GM12878 (cell line): ENCODE results near the gene SBF2. TPM values are rescaled to one million over a fixed set of nuclear protein-coding genes. Genes with fewer than 3 reads are reported as not detected.

Experiments
- ATAC-seq: fragments of 200-7000 bp; cut with Tn5 transposase; 3 replicates; pipeline ENCODE4 v1.9.1; 2020; ENCODE audit warnings: mild to moderate bottlenecking, moderate library complexity
- BruUV-seq: library from RNA; stranded (reverse); fragments of 400-500 nt; replicated peaks from 2 replicates; lab custom pipeline; 2021; lab: Mats Ljungman, UMichigan
- CTCF ChIA-PET: fragments of 300-600 bp; sonication (Branson Sonifier 250); formaldehyde crosslinking; extraction: SDS; loops from one replicate; lab custom pipeline; 2021; ENCODE audit warnings: inconsistent platforms; lab: Yijun Ruan, JAX
- POLR2A ChIA-PET: fragments of 350-600 bp; formaldehyde crosslinking; extraction: SDS; loops from one replicate; lab custom pipeline; 2021; ENCODE audit warnings: inconsistent platforms; lab: Charles Lee
- RAD21 ChIA-PET: fragments of 300-600 bp; sonication (Branson Sonifier 250); formaldehyde crosslinking; loops from one replicate; lab custom pipeline; 2023; ENCODE audit warnings: antibody characterized with exemption; ENCODE audit not compliant: unreplicated experiment; lab: Charles Lee
- SMC1A ChIA-PET: fragments of 300-600 bp; sonication (Branson Sonifier 250); formaldehyde crosslinking; loops from one replicate; lab custom pipeline; 2023; ENCODE audit not compliant: unreplicated experiment, uncharacterized antibody; lab: Charles Lee
- DNase-seq: peaks from one replicate; pipeline ENCODE4 v3.0.0-alpha.2; 2011; ENCODE audit warnings: low read depth, low spot score
- FAIRE-seq: peaks from 3 replicates; lab custom pipeline; 2011; peaks lifted over from hg19 to GRCh38; lab: Jason Lieb, UNC
- H2AFZ ChIP-seq: 2 replicates; pipeline ENCODE4 v1.6.0; 2011; ENCODE audit warnings: low read depth, low read length, control low read depth; ENCODE audit not compliant: control insufficient read depth
- H3K27ac ChIP-seq: 2 replicates; pipeline ENCODE4 v1.5.1; 2011; ENCODE audit warnings: control low read depth; ENCODE audit not compliant: control insufficient read depth, insufficient read depth
- H3K27me3 ChIP-seq, 2 experiments: replicated peaks in 1 of 2; 2 replicates each; pipeline versions ENCODE4 v1.6.0 to v1.6.1; 2011; ENCODE audit warnings: low read length in 1 of 2; ENCODE audit not compliant: control insufficient read depth in 2 of 2, insufficient read depth in 2 of 2
- H3K36me3 ChIP-seq, 2 experiments: 2 replicates each; pipeline ENCODE4 v1.5.1; 2011; ENCODE audit warnings: low read length in 1 of 2; ENCODE audit not compliant: control insufficient read depth in 2 of 2, insufficient read depth in 2 of 2
- H3K4me1 ChIP-seq: 2 replicates; pipeline ENCODE4 v1.6.1; 2011; ENCODE audit warnings: mild to moderate bottlenecking, low read length, moderate library complexity, mixed read lengths; ENCODE audit not compliant: control insufficient read depth, insufficient read depth
- H3K4me2 ChIP-seq: 2 replicates; pipeline ENCODE4 v1.6.0; 2011; ENCODE audit warnings: control low read depth; ENCODE audit not compliant: control insufficient read depth, insufficient read depth
- H3K4me3 ChIP-seq: fragments of 200-600 bp; sonication (generic); 2 replicates; pipeline ENCODE4 v1.5.1; 2016
- H3K79me2 ChIP-seq: 2 replicates; pipeline ENCODE4 v1.6.0; 2011; ENCODE audit warnings: low read length; ENCODE audit not compliant: control insufficient read depth, insufficient read depth
- H3K9ac ChIP-seq: 2 replicates; pipeline ENCODE4 v1.8.0; 2011; ENCODE audit warnings: low read length, control low read depth, mixed read lengths; ENCODE audit not compliant: control insufficient read depth, insufficient read depth
- H3K9me3 ChIP-seq: replicated peaks from 3 replicates; pipeline ENCODE4 v1.5.1; 2011; ENCODE audit warnings: mild to moderate bottlenecking, low read length; ENCODE audit not compliant: control insufficient read depth, insufficient read depth
- H4K20me1 ChIP-seq: 2 replicates; pipeline ENCODE4 v1.6.0; 2011; ENCODE audit not compliant: control insufficient read depth, insufficient read depth
- CHD4 ChIP-seq: fragments of 200-600 bp; sonication (generic); IDR thresholded peaks from 2 replicates; pipeline ENCODE4 v1.6.1; 2016; ENCODE audit warnings: mild to moderate bottlenecking
- KLF5 ChIP-seq: fragments of 450-650 bp; IDR thresholded peaks from 2 replicates; pipeline ENCODE4 v1.6.1; 2014; ENCODE audit warnings: mild to moderate bottlenecking; ENCODE audit not compliant: partially characterized antibody
- RBBP5 ChIP-seq: fragments of 200-600 bp; sonication (generic); conservative IDR thresholded peaks from 2 replicates; pipeline ENCODE4 v1.6.1; 2016
- SIN3A ChIP-seq: IDR thresholded peaks from 2 replicates; pipeline ENCODE4 v1.6.1; 2012; ENCODE audit warnings: low read depth, low read length, improper control_type of control experiment
- TBL1XR1 ChIP-seq: IDR thresholded peaks from 2 replicates; pipeline ENCODE4 v1.6.1; 2012; ENCODE audit warnings: low read depth, low read length, improper control_type of control experiment
- TCF12 ChIP-seq: IDR thresholded peaks from 2 replicates; pipeline ENCODE4 v1.6.1; 2011; ENCODE audit warnings: low read depth, mild to moderate bottlenecking, low read length
- YBX1 ChIP-seq: fragments of 450-650 bp; IDR thresholded peaks from 2 replicates; pipeline ENCODE4 v1.6.1; 2016; ENCODE audit warnings: antibody characterized with exemption
- ZNF622 ChIP-seq: fragments of 450-650 bp; IDR thresholded peaks from 2 replicates; pipeline ENCODE4 v1.6.1; 2017; ENCODE audit warnings: mild to moderate bottlenecking, inconsistent platforms
- in situ Hi-C: fragments of 300-500 bp; cut with MboI; formaldehyde crosslinking; loops from 9 replicates; pipeline ENCODE4 v1.14.3; 2018; ENCODE audit warnings: mixed read lengths
- intact Hi-C: fragments of 100-400 bp; cut with micrococcal nuclease; formaldehyde crosslinking; loops from one replicate; pipeline ENCODE4 v1.14.2; 2022; ENCODE audit not compliant: unreplicated experiment
- polyA plus RNA-seq, 11 experiments: library from polyadenylated mRNA; depleted of rRNA in 4 of 11; unstranded in 6 of 11; stranded (reverse) in 5 of 11; fragments of >200 nt; fragmentation: Nextera tagmentation in 4 of 11; fragmentation: Illumina TruSeq in 1 of 11; extraction: Ambion mirVana in 4 of 11; extraction: Trizol in 1 of 11; gene quantifications; 1 replicate in 1 of 11; 2 replicates in 10 of 11; pipeline versions ENCODE4 v1.2.1 to v1.2.3, GENCODE V29; 2011 to 2016; ENCODE audit warnings: inconsistent platforms in 2 of 11, missing spikeins in 2 of 11, low read depth in 1 of 11
- total RNA-seq, 4 experiments: library from RNA; depleted of rRNA in 3 of 4; stranded (reverse); fragments of >200 nt in 3 of 4; fragmentation: Illumina TruSeq in 1 of 4; extraction: Trizol in 1 of 4; gene quantifications; 2 replicates each; pipeline versions ENCODE4 v1.2.1 to v1.2.3, GENCODE V29; 2013 to 2021
- TF ChIP-seq, protein P1 (sequence below): fragments of 450-650 bp; IDR thresholded peaks from 2 replicates; pipeline ENCODE4 v1.6.1; 2017; ENCODE audit warnings: mild to moderate bottlenecking, moderate library complexity
- TF ChIP-seq, protein P2 (sequence below): fragments of 450-650 bp; formaldehyde crosslinking; IDR thresholded peaks from 2 replicates; pipeline ENCODE4 v1.4.0; 2020; ENCODE audit warnings: mild to moderate bottlenecking, moderate library complexity
- TF ChIP-seq, protein P3 (sequence below): IDR thresholded peaks from 2 replicates; pipeline ENCODE4 v1.6.1; 2011; ENCODE audit warnings: borderline replicate concordance, low read depth, mild to moderate bottlenecking, moderate library complexity, mixed read lengths, low read length; ENCODE audit not compliant: insufficient read depth; ENCODE audit errors: extremely low read length
- TF ChIP-seq, protein P4 (sequence below): fragments of 450-650 bp; IDR thresholded peaks from 2 replicates; pipeline ENCODE4 v1.6.1; 2016; ENCODE audit warnings: mild to moderate bottlenecking, moderate library complexity, borderline replicate concordance

The SBF2 gene
- total and polyA plus RNA-seq, 10 of the 15 experiments (the other 5 are each of a cell fraction or from before 2014, with no cell fraction given): 0.24 to 2.3 (median 1.1) TPM

DNA sequence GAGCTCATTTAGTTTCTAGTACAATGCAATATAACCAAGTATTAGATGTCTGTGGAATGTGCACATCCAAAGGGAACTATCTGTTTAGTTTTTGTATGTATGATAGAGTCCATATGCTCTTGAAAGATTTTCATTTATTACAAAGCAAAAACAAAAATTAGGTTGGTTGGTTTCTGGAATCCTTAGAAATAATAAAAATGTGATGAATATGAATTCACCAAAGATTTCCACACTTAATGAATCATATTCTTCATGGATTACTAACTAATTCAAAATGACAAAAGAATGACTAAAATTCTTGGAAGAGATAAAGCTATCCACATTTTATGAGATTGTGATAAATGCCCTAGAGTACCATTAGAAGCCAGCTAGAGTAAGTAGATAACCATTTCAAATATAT is 261.1 kb downstream of the SBF2 start:
- RAD21 ChIA-PET: no interaction called here
- DNase-seq (no peak), ATAC-seq (no peak), FAIRE-seq (no peak)
- Histone ChIP-seq H3K27ac (no peak overlapping the region), H4K20me1 (no peaks in the 10 kb centered on the region), H3K9ac (no peak overlapping the region), H2AFZ (no peak overlapping the region), H3K36me3 (no peaks in the 10 kb centered on the region), H3K9me3 (no peaks in the 10 kb centered on the region), H3K79me2 (no peaks in the 10 kb centered on the region), H3K27me3 (no peaks in the 10 kb centered on the region), H3K4me2 (no peak overlapping the region), H3K4me1 (no peaks in the 10 kb centered on the region), H3K4me3 (no peak overlapping the region)
- BruUV-seq: no TSS peak
- SMC1A ChIA-PET: interaction anchor here (0.6 to 1.0 kb wide), 4 partner anchors 9 to 128 kb away, joined by 3 to 4 read pairs (median 3); no protein-coding TSS in a partner anchor
- in situ Hi-C loops: no loop called here
- POLR2A ChIA-PET: no interaction called here
- CTCF ChIA-PET: no interaction called here
- intact Hi-C loops: no loop called here
- TF ChIP-seq, protein P1, sequence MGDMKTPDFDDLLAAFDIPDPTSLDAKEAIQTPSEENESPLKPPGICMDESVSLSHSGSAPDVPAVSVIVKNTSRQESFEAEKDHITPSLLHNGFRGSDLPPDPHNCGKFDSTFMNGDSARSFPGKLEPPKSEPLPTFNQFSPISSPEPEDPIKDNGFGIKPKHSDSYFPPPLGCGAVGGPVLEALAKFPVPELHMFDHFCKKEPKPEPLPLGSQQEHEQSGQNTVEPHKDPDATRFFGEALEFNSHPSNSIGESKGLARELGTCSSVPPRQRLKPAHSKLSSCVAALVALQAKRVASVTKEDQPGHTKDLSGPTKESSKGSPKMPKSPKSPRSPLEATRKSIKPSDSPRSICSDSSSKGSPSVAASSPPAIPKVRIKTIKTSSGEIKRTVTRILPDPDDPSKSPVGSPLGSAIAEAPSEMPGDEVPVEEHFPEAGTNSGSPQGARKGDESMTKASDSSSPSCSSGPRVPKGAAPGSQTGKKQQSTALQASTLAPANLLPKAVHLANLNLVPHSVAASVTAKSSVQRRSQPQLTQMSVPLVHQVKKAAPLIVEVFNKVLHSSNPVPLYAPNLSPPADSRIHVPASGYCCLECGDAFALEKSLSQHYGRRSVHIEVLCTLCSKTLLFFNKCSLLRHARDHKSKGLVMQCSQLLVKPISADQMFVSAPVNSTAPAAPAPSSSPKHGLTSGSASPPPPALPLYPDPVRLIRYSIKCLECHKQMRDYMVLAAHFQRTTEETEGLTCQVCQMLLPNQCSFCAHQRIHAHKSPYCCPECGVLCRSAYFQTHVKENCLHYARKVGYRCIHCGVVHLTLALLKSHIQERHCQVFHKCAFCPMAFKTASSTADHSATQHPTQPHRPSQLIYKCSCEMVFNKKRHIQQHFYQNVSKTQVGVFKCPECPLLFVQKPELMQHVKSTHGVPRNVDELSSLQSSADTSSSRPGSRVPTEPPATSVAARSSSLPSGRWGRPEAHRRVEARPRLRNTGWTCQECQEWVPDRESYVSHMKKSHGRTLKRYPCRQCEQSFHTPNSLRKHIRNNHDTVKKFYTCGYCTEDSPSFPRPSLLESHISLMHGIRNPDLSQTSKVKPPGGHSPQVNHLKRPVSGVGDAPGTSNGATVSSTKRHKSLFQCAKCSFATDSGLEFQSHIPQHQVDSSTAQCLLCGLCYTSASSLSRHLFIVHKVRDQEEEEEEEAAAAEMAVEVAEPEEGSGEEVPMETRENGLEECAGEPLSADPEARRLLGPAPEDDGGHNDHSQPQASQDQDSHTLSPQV: no peak
- no peak for TF ChIP-seq RBBP5
- no peak for TF ChIP-seq CHD4
- TF ChIP-seq KLF5: no peak
- TF ChIP-seq ZNF622: no peak
- TF ChIP-seq, protein P2, sequence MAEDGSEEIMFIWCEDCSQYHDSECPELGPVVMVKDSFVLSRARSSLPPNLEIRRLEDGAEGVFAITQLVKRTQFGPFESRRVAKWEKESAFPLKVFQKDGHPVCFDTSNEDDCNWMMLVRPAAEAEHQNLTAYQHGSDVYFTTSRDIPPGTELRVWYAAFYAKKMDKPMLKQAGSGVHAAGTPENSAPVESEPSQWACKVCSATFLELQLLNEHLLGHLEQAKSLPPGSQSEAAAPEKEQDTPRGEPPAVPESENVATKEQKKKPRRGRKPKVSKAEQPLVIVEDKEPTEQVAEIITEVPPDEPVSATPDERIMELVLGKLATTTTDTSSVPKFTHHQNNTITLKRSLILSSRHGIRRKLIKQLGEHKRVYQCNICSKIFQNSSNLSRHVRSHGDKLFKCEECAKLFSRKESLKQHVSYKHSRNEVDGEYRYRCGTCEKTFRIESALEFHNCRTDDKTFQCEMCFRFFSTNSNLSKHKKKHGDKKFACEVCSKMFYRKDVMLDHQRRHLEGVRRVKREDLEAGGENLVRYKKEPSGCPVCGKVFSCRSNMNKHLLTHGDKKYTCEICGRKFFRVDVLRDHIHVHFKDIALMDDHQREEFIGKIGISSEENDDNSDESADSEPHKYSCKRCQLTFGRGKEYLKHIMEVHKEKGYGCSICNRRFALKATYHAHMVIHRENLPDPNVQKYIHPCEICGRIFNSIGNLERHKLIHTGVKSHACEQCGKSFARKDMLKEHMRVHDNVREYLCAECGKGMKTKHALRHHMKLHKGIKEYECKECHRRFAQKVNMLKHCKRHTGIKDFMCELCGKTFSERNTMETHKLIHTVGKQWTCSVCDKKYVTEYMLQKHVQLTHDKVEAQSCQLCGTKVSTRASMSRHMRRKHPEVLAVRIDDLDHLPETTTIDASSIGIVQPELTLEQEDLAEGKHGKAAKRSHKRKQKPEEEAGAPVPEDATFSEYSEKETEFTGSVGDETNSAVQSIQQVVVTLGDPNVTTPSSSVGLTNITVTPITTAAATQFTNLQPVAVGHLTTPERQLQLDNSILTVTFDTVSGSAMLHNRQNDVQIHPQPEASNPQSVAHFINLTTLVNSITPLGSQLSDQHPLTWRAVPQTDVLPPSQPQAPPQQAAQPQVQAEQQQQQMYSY (CRISPR knock-in tag): no peak
- TF ChIP-seq TCF12: no peak
- TF ChIP-seq, protein P3, sequence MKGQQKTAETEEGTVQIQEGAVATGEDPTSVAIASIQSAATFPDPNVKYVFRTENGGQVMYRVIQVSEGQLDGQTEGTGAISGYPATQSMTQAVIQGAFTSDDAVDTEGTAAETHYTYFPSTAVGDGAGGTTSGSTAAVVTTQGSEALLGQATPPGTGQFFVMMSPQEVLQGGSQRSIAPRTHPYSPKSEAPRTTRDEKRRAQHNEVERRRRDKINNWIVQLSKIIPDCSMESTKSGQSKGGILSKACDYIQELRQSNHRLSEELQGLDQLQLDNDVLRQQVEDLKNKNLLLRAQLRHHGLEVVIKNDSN: no peak
- TF ChIP-seq, protein P4, sequence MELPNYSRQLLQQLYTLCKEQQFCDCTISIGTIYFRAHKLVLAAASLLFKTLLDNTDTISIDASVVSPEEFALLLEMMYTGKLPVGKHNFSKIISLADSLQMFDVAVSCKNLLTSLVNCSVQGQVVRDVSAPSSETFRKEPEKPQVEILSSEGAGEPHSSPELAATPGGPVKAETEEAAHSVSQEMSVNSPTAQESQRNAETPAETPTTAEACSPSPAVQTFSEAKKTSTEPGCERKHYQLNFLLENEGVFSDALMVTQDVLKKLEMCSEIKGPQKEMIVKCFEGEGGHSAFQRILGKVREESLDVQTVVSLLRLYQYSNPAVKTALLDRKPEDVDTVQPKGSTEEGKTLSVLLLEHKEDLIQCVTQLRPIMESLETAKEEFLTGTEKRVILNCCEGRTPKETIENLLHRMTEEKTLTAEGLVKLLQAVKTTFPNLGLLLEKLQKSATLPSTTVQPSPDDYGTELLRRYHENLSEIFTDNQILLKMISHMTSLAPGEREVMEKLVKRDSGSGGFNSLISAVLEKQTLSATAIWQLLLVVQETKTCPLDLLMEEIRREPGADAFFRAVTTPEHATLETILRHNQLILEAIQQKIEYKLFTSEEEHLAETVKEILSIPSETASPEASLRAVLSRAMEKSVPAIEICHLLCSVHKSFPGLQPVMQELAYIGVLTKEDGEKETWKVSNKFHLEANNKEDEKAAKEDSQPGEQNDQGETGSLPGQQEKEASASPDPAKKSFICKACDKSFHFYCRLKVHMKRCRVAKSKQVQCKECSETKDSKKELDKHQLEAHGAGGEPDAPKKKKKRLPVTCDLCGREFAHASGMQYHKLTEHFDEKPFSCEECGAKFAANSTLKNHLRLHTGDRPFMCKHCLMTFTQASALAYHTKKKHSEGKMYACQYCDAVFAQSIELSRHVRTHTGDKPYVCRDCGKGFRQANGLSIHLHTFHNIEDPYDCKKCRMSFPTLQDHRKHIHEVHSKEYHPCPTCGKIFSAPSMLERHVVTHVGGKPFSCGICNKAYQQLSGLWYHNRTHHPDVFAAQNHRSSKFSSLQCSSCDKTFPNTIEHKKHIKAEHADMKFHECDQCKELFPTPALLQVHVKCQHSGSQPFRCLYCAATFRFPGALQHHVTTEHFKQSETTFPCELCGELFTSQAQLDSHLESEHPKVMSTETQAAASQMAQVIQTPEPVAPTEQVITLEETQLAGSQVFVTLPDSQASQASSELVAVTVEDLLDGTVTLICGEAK: no peak
- TF ChIP-seq SIN3A: no peak
- no peak for TF ChIP-seq TBL1XR1
- no peak for TF ChIP-seq YBX1
